DOHH2 (cell line): ENCODE data around the gene TUBG2.

Experiments
- H3F3A ChIP-seq: fragments of 200-600 bp; sonication (generic), shearing (Covaris generic); 2 replicates; pipeline ENCODE4 v1.6.0; 2016; ENCODE audit warnings: antibody characterized with exemption, mild to moderate bottlenecking; ENCODE audit not compliant: control insufficient read depth, insufficient read depth
- H3K27ac ChIP-seq: fragments of 200-600 bp; sonication (generic); 2 replicates; pipeline ENCODE4 v1.5.1; 2014; ENCODE audit warnings: low read depth, mild to moderate bottlenecking, low read length, moderate library complexity
- H3K27me3 ChIP-seq: fragments of 200-600 bp; sonication (generic); 2 replicates; pipeline ENCODE4 v1.6.1; 2014; ENCODE audit warnings: mild to moderate bottlenecking, low read length, mixed read lengths; ENCODE audit not compliant: control insufficient read depth
- H3K36me3 ChIP-seq: fragments of 200-600 bp; sonication (generic); 2 replicates; pipeline ENCODE4 v1.6.1; 2014; ENCODE audit warnings: mild to moderate bottlenecking, low read length, moderate library complexity, mixed read lengths; ENCODE audit not compliant: control insufficient read depth
- H3K4me1 ChIP-seq: fragments of 200-600 bp; sonication (generic); 2 replicates; pipeline ENCODE4 v1.6.1; 2014; ENCODE audit warnings: mild to moderate bottlenecking, low read length, mixed read lengths; ENCODE audit not compliant: control insufficient read depth
- H3K4me2 ChIP-seq: fragments of 200-600 bp; sonication (generic); 2 replicates; pipeline ENCODE4 v1.6.0; 2014; ENCODE audit warnings: mild to moderate bottlenecking, low read length, moderate library complexity
- H3K4me3 ChIP-seq: fragments of 200-600 bp; sonication (generic); 2 replicates; pipeline ENCODE4 v1.5.1; 2014; ENCODE audit warnings: mild to moderate bottlenecking, low read length, mixed read lengths
- H3K79me2 ChIP-seq: fragments of 200-600 bp; sonication (generic); 2 replicates; pipeline ENCODE4 v1.6.1; 2014; ENCODE audit warnings: mild to moderate bottlenecking, low read length, mixed read lengths; ENCODE audit not compliant: control insufficient read depth
- H3K9me2 ChIP-seq: fragments of 200-600 bp; sonication (generic); replicated peaks from 2 replicates; pipeline ENCODE4 v1.6.1; 2014; ENCODE audit warnings: mild to moderate bottlenecking, low read length, mixed read lengths; ENCODE audit not compliant: control insufficient read depth
- H3K9me3 ChIP-seq: fragments of 200-600 bp; sonication (generic); 2 replicates; pipeline ENCODE4 v1.6.1; 2014; ENCODE audit warnings: antibody characterized with exemption, low read length, mixed read lengths; ENCODE audit not compliant: control insufficient read depth, insufficient read depth
- H4K20me1 ChIP-seq: fragments of 200-600 bp; sonication (generic); 2 replicates; pipeline ENCODE4 v1.6.0; 2014; ENCODE audit warnings: low read depth, mild to moderate bottlenecking, antibody characterized with exemption, low read length, moderate library complexity; ENCODE audit not compliant: control insufficient read depth, insufficient read depth
- CTCF ChIP-seq: fragments of 200-600 bp; sonication (generic); IDR thresholded peaks from one replicate; pipeline ENCODE4 v1.5.1; 2014; ENCODE audit warnings: antibody characterized with exemption, mild to moderate bottlenecking, low read depth, low read length; ENCODE audit not compliant: poor library complexity, severe bottlenecking
- EZH2phosphoT487 ChIP-seq: fragments of 200-600 bp; sonication (generic); IDR thresholded peaks from 2 replicates; pipeline ENCODE4 v1.6.1; 2017; ENCODE audit warnings: borderline replicate concordance, mild to moderate bottlenecking, antibody characterized with exemption, low read length, moderate library complexity, mixed read lengths

TUBG2 gene

GRCh38 chr17:42697108-42697811 lies 38.2 kb downstream of the TUBG2 start:
- Histone ChIP-seq H3K9me3 (no peaks in the 10 kb centered on the region), H3K4me3 (no peak overlapping the region), H3K27ac (no peak overlapping the region), H3K4me1 (no peaks in the 10 kb centered on the region), H3F3A (no peaks in the 10 kb centered on the region), H4K20me1 (no peaks in the 10 kb centered on the region), H3K4me2 (no peak overlapping the region), H3K27me3 (no peaks in the 10 kb centered on the region), H3K9me2 (no peaks in the 10 kb centered on the region), H3K36me3 (peaks cover 5% of the 10 kb centered on the region; the same call in 1 of the 2 replicates), H3K79me2 (no peaks in the 10 kb centered on the region)
- TF ChIP-seq CTCF, result no peak
- TF ChIP-seq EZH2phosphoT487, result no peak

- no peak overlapping the region for H3K4me2 ChIP-seq
- H3K36me3 ChIP-seq, result peaks cover 11% of the 10 kb centered on the region
- no peak overlapping the region for H3K27ac ChIP-seq
- H3K79me2 ChIP-seq, result no peaks in the 10 kb centered on the region
- H3K27me3 ChIP-seq, result no peaks in the 10 kb centered on the region
- no peaks in the 10 kb centered on the region for H3K4me1 ChIP-seq
- H4K20me1 ChIP-seq, result no peaks in the 10 kb centered on the region
- no peak overlapping the region for H3K4me3 ChIP-seq
- H3F3A ChIP-seq, result no peaks in the 10 kb centered on the region
- H3K9me2 ChIP-seq, result no peaks in the 10 kb centered on the region
- H3K9me3 ChIP-seq, result no peaks in the 10 kb centered on the region
- TF ChIP-seq EZH2phosphoT487, result no peak
- TF ChIP-seq CTCF, result no peak
Observed at GRCh38 chr17:42698736-42699414, 39.8 kb downstream of the TUBG2 start.

- Histone ChIP-seq H3K9me2 (no peaks in the 10 kb centered on the region), H3K36me3 (peaks cover 13% of the 10 kb centered on the region), H3K4me3 (no peak overlapping the region), H3F3A (no peaks in the 10 kb centered on the region), H4K20me1 (no peaks in the 10 kb centered on the region), H3K27me3 (no peaks in the 10 kb centered on the region), H3K4me2 (no peak overlapping the region), H3K27ac (no peak overlapping the region), H3K4me1 (no peaks in the 10 kb centered on the region), H3K79me2 (no peaks in the 10 kb centered on the region), H3K9me3 (no peaks in the 10 kb centered on the region)
- TF ChIP-seq EZH2phosphoT487 (no peak), CTCF (no peak)
Observed at GRCh38 chr17:42699415-42699740, 40.3 kb downstream of the TUBG2 start.
